Stimulated activated CD4-positive, alpha-beta T cell treated with anti-CD3 and anti-CD28 coated beads, Interleukin-1b, Interleukin-23, amount 100 ng/mL, for 1 hour (primary cell): ENCODE measurements around the gene RHO.
"Not testable (repeated sequence)": the region's sequence is repeated elsewhere in the genome, so short reads cannot be mapped to it uniquely, and the experiment has no call there.

ENCODE experiments used
- DNase-seq, 2 donors: peaks; one replicate each; pipeline ENCODE4 v3.0.0-alpha.2; 2020; ENCODE audit warnings: low read depth in 2 of 2

The RHO gene

DNA sequence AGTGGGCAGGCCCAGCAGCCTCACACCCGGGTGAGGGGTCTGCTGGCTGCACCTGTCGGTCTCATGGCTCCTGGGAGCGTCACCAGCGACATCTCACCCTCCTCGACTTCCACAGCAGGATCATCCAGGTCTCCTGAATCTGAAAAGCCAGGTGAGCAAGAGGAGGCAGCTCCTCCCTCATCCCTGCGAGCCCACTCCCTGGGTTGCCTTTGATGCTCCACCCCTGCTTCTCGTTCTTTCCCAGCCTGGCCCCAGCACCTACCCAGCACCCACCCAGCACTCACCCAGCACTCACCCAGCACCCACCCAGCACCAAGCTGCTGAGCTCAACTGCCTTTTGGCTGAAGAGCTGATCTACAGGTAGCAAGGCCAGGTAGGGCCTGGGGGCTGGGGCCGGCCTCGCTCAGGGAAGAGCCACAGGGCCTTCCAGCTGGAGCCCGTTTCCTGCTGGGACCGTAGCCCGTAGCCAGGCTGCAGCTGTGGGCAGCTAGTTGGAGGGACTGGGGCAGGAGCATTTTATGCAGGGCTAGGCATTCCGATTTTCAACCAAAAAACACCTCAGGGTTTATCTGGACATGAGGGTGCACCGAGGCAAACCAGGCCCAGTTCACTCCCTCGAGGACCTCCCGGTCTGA lies 14.8 kb downstream of the RHO start, which contains the start of gene H1-8:
TSS of gene H1-8 (plus strand) at position 20 of the 635 bp plus-strand sequence. CDS start at position 64, 44 bp downstream.
- no peak for DNase-seq

DNA sequence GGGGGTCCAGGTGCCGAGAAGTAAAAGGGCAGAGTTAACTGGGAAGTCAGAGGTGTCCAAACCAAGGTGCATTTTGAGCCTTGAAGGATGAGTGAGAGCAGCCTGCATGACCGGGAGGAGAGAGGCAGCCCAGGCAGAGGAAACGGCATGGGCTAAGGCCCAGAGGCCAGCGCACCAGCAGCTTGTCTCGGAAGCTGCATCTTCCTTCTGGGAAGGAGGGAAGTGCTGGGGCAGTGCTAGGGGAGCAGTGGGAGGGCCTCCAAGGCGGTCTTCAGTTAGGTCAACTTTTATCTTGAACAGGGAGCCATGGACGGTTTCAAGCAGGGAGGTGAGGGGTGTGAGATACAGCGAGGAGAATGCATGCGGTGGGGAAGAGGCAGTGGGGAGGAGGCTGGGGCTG lies 15.6 kb downstream of the RHO start:
- no peak for DNase-seq

DNA sequence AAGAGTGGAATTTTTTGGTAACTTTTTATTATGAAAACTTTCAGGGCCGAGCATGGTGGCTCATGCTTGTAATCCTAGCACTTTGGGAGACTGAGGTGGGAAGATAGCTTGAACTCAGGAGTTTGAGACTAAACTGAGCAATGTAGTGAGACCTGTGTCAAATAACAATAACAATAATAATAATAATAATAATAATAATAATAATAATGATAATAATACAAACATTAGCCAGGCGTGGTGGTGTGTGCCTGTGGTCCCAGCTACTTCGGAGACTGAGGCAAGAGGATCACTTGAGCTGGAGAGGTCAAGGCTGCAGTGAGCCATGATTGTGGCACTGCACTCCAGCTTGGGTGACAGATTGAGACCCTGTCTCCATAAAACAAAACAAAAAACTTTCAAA lies 17.5 kb downstream of the RHO start:
- DNase-seq = not testable (repeated sequence)

DNA sequence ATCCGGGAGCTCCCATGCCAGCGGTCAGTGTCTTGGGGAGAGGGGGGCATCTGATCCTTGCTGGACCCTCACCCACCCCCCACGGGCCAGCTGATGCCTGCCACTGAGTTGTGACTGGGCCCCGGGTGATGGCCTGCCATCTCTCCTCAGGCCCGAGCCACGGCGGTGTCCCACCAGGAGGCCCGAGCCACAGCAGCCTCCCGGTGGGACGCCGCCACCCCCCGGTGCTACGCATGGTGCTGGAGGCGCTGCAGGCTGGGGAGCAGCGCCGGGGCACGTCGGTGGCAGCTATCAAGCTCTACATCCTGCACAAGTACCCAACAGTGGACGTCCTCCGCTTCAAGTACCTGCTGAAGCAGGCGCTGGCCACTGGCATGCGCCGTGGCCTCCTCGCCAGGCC lies 18.8 kb downstream of the RHO start:
- no peak for DNase-seq

DNA sequence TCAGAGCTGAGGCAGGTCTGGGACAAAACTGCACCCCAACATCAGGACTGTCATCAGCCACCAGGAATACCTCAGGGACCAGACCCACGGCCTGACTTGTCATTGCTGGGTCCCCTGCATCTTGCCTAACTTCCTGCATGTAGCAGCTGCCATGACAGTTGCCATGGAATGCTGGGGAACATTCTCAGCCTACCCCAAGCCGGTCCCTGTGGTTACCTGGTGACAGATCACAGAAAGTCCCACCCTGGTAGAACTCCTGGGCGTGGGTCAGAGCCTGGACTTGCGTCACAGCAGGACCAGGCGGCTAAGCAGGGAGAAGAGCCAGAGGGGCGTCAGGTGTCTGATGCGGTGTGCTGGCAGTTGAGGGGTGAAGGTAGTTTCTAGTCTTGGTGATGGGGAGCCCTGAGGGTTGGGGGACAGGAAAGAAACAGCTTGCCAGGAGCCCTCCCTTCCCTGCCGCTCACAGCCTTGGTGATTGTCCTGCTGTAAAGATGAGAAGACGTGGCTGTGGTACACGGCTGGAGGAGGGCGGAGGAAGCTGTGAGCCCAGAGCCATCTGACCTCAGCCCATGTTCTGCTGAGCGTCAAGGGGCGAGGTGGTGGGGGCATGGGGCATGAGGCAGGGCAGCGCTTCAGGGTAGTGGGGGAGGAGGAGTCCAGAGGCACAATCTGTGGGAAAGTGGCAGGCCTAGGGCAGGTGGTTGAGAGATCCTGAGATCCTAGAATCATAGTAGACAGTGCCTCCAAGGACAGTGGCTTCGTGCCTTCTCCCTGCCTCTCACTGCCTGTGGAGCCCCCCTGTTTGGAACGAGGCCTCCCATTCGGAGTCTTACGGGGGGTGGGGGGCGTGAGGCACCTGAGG lies 19.9 kb downstream of the RHO start:
- no peak for DNase-seq

DNA sequence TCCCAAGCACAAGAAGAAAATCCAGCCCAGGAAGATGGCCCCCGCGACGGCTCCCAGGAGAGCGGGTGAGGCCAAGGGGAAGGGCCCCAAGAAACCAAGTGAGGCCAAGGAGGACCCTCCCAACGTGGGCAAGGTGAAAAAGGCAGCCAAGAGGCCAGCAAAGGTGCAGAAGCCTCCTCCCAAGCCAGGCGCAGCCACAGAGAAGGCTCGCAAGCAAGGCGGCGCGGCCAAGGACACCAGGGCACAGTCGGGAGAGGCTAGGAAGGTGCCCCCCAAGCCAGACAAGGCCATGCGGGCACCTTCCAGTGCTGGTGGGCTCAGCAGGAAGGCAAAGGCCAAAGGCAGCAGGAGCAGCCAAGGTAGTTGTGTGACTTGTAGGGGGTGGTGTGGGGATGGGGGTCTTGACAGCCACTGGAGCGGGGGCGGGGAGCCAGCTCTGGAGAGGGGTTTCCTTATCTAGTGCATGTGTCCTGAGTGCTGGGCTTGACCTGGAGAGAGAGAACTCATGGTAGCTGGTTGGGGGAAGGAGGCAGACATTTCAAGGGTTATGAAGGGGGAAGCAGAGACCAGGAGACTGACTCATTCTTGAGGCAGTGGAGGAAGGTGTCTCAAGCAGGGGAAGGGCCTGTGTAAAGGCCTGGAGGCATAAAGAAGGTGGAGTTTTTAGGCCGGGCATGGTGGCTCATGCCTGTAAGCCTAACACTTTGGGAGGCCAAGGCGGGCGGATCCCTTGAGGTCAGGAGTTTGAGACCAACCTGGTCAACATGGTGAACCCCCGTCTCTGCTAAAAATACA lies 20.8 kb downstream of the RHO start:
- DNase-seq = no peak

DNA sequence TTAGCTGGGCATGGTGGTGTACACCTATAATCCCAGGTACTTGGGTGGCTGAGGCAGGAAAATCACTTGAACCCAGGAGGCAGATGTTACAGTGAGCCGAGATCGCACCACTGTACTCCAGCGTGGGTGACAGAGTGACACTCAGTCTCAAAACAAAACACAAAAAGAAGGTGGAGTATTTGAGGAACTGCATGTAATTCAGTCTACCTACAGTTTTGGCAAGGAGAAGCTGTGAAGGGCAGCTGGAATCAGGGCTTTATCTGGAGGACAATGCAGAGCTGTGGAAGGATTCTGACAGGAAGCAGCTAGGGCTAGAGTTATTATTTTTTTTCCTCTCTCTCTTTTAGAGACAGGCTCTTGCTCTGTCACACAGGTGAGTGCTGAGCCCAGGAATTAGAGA lies 21.4 kb downstream of the RHO start:
- DNase-seq = no peak

DNA sequence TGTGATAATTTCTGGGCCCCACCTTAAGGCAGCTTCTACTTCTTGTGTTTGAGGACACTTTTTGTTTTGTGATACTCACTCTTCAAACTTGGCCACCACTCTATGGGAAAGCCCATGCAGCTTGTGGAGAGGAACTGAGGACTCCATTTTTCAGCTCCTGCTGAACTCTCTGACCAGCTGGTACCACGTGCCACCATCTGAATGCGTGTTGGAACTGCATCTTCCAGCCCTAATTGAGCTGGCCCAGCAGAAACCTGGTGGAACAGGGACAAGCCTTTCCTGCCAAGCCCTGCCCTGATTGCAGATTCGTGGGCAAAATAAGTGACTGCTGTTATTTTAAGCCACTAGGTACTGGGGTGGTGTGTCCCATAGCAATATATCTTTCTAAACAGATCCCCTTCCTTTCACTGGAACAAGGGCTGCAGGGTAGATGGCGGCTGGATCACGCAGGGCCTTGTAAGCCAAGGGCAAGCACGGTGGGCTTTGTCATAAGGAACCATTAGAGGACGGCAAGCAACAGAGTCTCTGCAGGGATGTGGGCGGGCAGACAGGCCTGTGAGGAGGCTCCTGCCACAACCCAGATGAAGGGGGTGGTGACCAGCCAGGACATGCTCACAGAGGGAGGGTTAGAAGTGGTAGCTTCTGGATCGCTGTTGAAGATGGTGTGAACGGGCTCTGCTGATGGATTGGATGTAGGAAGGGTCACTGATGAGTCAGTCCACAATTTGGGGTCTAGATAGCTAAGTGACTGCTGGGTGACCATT lies 24.0 kb downstream of the RHO start:
- no peak for DNase-seq

DNA sequence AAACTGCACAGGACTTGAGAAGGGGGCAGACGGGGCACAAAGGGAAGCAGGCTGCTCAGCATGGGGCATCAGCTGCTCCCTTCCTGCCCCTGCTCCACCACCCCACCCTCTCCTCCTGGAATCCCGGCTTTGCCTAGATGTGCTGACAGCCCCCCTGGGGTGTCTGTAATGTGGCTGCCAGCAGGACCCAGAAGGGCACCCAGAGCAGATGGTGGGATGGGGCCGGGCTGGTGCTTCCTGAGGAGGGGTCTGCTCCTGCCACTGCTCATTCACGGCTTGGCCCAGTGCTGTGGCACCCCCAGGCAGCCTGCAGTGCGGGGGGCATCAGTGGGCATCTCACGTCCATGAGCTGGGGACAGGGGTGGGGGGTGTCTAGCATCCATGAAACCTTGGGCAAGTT lies 24.7 kb downstream of the RHO start:
- no peak for DNase-seq

DNA sequence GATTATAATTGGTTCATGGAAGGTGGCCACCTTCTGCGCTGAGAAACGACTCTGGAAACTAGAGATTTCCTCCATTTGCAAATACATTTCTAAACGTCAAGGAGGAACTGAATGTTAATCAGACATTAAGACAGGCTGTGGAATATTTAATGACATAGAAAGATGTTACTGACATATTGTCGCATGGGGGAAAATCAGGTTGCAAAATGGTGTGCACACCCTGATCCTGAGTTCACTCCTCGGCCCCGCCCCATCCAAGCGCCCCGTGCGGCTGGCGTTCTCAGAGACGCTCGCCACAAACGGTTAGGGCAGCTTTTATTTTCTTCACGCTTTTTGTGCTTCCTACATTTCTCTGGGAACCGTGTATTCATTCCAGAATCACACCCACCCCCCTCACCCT lies 25.3 kb downstream of the RHO start:
- no peak for DNase-seq

DNA sequence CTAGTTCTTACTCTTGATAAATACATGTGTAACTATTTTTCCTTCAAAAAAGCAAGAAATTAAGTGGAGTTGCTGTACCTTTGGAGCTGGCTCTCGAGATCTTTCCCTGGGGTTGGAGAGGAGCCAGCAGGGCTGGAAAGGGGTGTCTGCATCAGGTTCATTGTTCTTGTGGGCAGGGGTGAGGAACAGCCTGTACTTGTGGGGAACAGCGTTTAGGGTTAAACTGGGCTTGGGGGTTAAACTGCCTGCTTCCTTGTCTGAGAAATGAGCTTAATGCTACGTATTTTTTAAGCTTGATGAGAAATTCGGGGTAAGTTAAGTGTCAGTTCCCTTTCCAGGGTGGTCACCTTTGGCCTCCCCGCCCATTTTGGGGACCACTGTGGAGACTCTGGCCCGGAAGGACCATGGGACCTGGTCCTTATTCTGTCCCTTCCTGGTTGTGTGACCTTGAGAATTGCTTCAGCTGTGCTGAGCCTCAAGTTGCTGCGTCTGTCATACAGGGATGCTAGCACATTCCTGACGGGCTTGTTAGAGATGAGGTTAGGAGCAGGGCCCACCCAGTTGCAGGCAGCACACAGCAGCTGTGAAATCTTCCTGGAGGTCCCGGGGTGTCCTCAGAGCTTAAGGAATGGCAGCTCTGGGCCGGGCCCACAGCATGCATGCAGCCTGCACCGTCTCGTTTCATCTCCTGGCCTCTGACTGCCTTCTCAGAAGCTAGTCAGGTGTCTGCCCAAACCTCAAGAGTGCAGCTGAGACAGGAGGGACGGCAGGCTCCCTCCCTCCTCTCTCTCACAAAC lies 26.1 kb downstream of the RHO start:
- DNase-seq = no peak

DNA sequence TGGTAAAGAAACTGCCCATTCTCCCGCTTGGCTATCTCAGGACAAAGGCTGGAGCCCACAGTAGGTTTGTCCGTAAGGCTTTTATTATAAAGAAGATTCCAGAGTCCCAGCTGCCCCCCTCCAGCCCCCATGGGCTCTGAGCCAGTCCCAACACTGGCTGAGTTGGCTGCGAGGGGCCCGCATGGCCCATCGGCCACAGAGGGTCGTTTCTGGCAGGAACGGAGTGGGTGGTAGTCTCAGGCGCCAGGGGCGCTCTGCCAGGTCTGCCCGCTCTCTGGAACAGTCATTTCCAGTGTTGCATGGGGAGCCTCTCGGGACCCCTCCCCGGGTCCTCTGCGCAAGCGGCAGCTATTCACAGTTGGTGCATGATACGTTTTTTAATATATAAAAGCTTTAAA lies 26.7 kb downstream of the RHO start:
- no peak for DNase-seq

DNA sequence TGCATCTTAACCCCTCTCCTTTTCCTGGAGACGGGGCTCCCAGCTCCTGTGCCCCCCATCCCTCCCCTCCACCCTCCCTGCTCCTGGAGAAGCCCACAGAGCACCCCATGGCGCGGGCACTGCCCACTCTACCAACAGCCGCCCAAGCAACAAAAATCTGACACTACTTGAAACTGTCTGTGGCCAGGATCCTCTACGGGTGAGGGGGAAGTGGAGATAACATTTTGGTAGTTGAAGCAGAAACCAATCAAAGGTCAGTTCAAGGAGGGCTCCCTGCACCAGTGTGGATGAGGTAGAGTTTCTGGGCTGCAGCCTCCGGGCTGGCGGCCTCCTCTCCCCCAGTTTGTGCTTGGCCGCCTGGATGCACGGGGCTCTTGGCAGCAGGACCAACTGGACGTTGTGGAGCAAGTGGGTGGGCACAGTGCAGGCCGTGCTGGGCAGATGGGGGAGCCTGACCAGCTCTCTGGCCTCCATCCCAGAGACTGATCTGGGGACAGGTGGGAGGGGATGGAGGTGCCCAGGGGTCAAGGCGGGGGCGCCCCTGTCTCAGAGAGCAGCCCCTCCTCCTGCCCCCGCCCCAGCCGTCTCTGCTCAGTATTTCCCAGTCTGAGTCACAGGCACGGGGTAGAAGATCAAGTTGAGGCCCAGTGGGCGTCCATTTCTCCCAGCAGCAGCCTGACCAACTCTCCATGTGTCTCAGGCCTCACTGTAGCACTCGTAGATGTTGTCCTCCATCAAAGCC lies 27.3 kb downstream of the RHO start:
- no peak for DNase-seq

DNA sequence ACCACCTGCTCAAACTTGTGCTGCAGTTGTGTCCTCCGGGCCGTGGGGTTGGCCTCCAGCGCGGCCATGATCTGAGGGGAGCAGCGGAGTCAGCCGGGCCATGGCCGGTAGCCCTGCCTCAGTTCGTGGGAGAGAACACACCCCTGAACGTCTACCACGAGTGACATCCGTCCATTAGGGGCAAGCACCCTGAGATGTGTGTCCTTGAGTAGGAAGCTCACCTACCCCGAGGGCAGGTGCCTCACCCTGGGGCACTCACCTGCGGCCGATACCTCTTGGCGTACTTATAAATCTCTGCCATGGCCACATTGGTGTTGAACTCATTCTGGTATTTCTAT lies 27.9 kb downstream of the RHO start:
- no peak for DNase-seq

DNA sequence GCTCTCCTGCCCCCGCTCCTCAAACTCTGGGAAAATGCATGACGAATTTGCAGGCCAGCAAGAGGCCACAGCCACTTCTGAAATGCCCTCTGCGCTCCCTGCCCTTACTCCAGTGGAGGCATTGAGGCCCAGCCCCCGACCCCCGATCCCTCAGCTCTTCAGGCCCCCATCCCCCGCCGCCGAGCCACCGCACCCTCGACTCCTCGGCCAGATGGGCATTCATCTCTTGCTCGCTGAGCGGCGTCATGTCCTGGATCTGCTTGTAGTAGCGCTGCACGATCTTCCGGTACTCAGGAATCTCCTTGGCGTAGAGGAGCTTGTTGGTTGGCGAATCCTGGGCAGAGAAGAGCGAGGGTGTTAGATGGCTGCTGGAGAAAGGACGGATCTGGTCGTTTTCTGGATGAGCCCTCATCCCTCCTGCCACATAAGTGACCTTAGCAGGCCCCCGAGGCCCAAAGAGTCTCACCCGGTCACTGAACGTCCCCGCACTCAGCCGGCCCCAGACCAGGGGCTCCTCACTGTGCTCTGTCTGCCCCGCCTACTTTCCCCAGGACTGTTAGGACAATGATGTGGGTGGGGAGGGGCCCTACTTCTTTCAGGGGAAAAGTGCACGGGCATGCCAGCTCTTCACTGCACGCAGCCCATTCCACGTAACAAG lies 28.6 kb downstream of the RHO start:
- no peak for DNase-seq

DNA sequence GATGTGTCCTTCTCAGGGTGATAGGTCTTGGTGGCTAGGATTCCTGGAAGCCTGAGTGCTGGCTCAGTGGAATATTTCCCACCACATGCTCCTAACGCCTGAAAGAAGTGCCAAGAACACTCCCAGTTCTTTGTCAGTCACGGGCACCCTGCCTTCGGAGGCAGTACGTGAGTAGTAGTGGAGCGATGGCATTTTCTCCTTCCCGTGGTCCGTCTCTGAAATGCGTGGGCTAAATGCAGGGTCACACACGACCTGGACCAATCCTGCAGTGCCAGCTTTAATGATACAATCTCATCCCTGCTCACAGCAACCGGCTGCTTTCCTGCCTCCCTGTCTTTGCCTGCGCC lies 29.1 kb downstream of the RHO start:
- no peak for DNase-seq

DNA sequence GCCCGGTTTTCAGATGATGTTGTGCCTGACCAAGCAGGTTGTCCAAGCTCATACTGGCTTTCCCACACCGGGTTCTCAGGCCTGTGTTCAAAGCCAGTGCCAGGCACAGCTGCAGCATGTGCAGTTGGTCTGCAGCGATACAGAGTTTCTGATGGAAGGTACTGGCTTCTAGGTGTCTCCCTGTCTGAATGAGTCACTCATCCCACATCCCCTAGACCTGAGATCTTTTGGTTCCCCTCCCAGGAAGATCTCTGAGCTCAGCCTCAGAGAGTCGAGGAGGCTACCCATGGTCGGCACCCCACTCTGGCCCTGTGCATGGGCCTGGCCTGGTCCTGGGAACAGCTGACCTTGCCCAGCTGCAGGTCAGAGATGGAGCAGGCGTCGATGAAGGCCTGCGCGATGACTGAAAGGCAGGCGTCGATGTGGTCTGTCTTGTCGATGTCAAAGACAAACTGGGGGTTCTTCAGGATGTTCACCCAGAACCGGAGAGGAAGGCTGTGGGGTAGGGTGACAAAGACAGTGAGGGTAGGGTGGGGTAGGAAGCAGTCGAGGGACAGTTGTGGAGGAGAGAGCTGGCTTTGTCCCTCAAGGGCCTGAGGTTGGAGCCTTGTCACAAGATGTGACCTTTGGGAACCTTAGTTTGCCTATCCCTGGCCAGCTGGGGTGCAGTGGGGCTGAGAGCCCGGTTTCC lies 29.8 kb downstream of the RHO start:
- no peak for DNase-seq

DNA sequence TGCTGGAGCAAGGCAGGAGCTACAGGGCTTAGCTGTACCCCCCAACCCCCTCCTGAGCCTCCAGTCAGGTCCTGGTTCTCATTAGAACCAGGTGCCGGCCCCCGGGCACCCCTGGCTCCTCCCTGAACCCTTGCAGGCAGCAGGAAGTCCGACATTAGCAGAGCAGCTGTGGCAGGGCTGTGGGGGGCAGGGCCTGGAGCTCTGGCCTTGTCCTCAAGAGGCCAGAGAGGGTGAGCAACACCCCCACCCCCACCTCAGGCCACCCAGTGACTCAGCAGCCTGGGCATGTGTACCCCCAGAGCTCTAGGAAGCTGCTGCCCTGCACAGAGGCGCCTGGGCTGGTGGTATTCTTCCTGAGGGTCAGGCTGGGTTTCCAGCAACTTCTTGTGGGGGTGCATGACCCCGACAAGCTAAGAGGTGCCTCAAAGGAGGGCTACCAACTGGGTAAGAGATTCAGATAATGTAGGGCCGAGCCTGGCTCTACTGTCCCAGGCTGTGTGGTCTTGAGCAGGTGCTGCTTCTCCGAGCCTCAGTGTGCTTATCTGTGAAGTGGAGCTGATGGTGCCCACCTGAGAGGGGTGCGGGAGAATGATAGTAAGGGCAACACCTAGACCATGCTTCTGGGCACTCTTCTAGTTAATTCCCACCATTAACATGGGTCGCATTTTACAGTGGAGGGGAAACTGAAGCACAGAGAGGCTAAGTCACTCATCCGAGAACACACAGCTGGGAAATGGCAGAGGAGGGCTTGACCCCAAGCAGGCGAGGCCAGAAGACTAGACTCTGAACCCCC lies 30.5 kb downstream of the RHO start:
- DNase-seq = no peak
